ENCODE measurements around the gene KDM4B. TPM values are rescaled to one million over a fixed set of nuclear protein-coding genes. Genes with fewer than 3 reads are reported as not detected.

KDM4B gene
- total and polyA plus RNA-seq, 2 donors (not counting 1 experiment from before 2014, with no cell fraction given) = 75.5 to 205 TPM

- no peak for DNase-seq
- 96% methylated on average over 19 of the region's 19 CpGs for WGBS (ENCODE audit: insufficient coverage)
- Histone ChIP-seq H3K9ac (ENCODE audit: low read length) (no peak overlapping the region), H3K27ac (ENCODE audit: low read length in 2 of 2) (no peak overlapping the region), H3K4me3 (ENCODE audit: control extremely low read depth in 1 of 5, extremely low read depth in 1 of 5, insufficient read depth in 1 of 5, low read depth in 2 of 5, low read length in 4 of 5) (no peak overlapping the region), H3K27me3 (replicated peaks in 1 of 4; ENCODE audit: control extremely low read depth in 1 of 4, control insufficient read depth in 3 of 4, insufficient read depth in 4 of 4, low read length in 3 of 4) (no peaks in the 10 kb centered on the region), H3K9me3 (ENCODE audit: control extremely low read depth in 1 of 3, control insufficient read depth in 2 of 3, insufficient read depth in 1 of 3, low read length in 2 of 3) (peaks cover 0 to 6% (median 0%) of the 10 kb centered on the region in 3 donors), H3K4me1 (ENCODE audit: control insufficient read depth in 2 of 2, insufficient read depth in 2 of 2, low read length in 2 of 2) (peaks cover 0 to 14% of the 10 kb centered on the region in 2 donors), H3K79me2 (ENCODE audit: control insufficient read depth, insufficient read depth, low read length) (peaks cover 7% of the 10 kb centered on the region), H2AFZ (ENCODE audit: insufficient read depth, low read depth, low read length, poor library complexity, severe bottlenecking) (no peak overlapping the region), H4K20me1 (ENCODE audit: control insufficient read depth, insufficient read depth, low read length, poor library complexity, severe bottlenecking) (no peaks in the 10 kb centered on the region), H3K4me2 (replicated peaks; ENCODE audit: low read depth, low read length, poor library complexity, severe bottlenecking) (no peak overlapping the region), H3K36me3 (replicated peaks in 1 of 2; ENCODE audit: control extremely low read depth in 1 of 2, control insufficient read depth in 1 of 2, extremely low read depth in 1 of 2, insufficient read depth in 2 of 2, low read length in 1 of 2) (peaks cover 3 to 52% of the 10 kb centered on the region in 2 experiments)
- ChIA-PET POLR2A (no interaction called here), CTCF (no interaction called here)
- ATAC-seq (ENCODE audit: low read depth) = no peak
- no peaks in the 10 kb centered on the region for H3K27me3 Mint-ChIP-seq
- TF ChIP-seq EZH2 (IDR thresholded peaks at IDR 0.05; ENCODE audit: borderline replicate concordance, insufficient read depth, low read depth, low read length, poor library complexity, severe bottlenecking) = no peak
- TF ChIP-seq CTCF (IDR thresholded peaks at IDR 0.05) = no peak
- no peak overlapping the region for H3K4me3 Mint-ChIP-seq
- intact Hi-C loops (cut with micrococcal nuclease) = no loop called here
- no peak overlapping the region for H3K27ac Mint-ChIP-seq
- no peaks in the 10 kb centered on the region for H3K9me3 Mint-ChIP-seq (ENCODE audit: insufficient read depth)
- no peaks in the 10 kb centered on the region for H3K4me1 Mint-ChIP-seq
These were observed 111.9 kb downstream of the KDM4B start for GRCh38 chr19:5080809-5081208.

- Histone ChIP-seq H3K4me1 (ENCODE audit: control insufficient read depth in 2 of 2, insufficient read depth in 2 of 2, low read length in 2 of 2) (peaks cover 0 to 14% of the 10 kb centered on the region in 2 donors), H3K36me3 (replicated peaks in 1 of 2; ENCODE audit: control extremely low read depth in 1 of 2, control insufficient read depth in 1 of 2, extremely low read depth in 1 of 2, insufficient read depth in 2 of 2, low read length in 1 of 2) (peaks cover 3 to 52% of the 10 kb centered on the region in 2 experiments), H2AFZ (ENCODE audit: insufficient read depth, low read depth, low read length, poor library complexity, severe bottlenecking) (no peak overlapping the region), H3K4me3 (ENCODE audit: control extremely low read depth in 1 of 5, extremely low read depth in 1 of 5, insufficient read depth in 1 of 5, low read depth in 2 of 5, low read length in 4 of 5) (no peak overlapping the region), H4K20me1 (ENCODE audit: control insufficient read depth, insufficient read depth, low read length, poor library complexity, severe bottlenecking) (no peaks in the 10 kb centered on the region), H3K9me3 (ENCODE audit: control extremely low read depth in 1 of 3, control insufficient read depth in 2 of 3, insufficient read depth in 1 of 3, low read length in 2 of 3) (peaks cover 0 to 6% (median 0%) of the 10 kb centered on the region in 3 donors), H3K27ac (ENCODE audit: low read length in 2 of 2) (no peak overlapping the region), H3K79me2 (ENCODE audit: control insufficient read depth, insufficient read depth, low read length) (peaks cover 7% of the 10 kb centered on the region), H3K27me3 (replicated peaks in 1 of 4; ENCODE audit: control extremely low read depth in 1 of 4, control insufficient read depth in 3 of 4, insufficient read depth in 4 of 4, low read length in 3 of 4) (no peaks in the 10 kb centered on the region), H3K4me2 (replicated peaks; ENCODE audit: low read depth, low read length, poor library complexity, severe bottlenecking) (no peak overlapping the region), H3K9ac (ENCODE audit: low read length) (no peak overlapping the region)
- no peak overlapping the region for H3K4me3 Mint-ChIP-seq
- ATAC-seq (ENCODE audit: low read depth) (no peak), DNase-seq (no peak)
- ChIA-PET CTCF (no interaction called here), POLR2A (no interaction called here)
- H3K9me3 Mint-ChIP-seq (ENCODE audit: insufficient read depth) = no peaks in the 10 kb centered on the region
- intact Hi-C loops (cut with micrococcal nuclease) = no loop called here
- no peak for TF ChIP-seq EZH2 (IDR thresholded peaks at IDR 0.05; ENCODE audit: borderline replicate concordance, insufficient read depth, low read depth, low read length, poor library complexity, severe bottlenecking)
- TF ChIP-seq CTCF (IDR thresholded peaks at IDR 0.05) = no peak
- no peak overlapping the region for H3K27ac Mint-ChIP-seq
- H3K4me1 Mint-ChIP-seq = no peaks in the 10 kb centered on the region
- no peaks in the 10 kb centered on the region for H3K27me3 Mint-ChIP-seq
- WGBS (ENCODE audit: insufficient coverage) = 98% methylated on average over 28 of the region's 28 CpGs
These were observed 112.7 kb downstream of the KDM4B start for GRCh38 chr19:5081443-5082161.

Data from B cell (primary cell).